RKO (cell line): ENCODE data around the gene SNW1.
A peak's percentile ranks its signal among the peaks of the same experiment; 100 is the strongest.
"Not testable (repeated sequence)": the region's sequence is repeated elsewhere in the genome, so short reads cannot be mapped to it uniquely, and the experiment has no call there.

Experiments
- DNase-seq: peaks from one replicate; pipeline ENCODE4 v3.0.0-alpha.2; 2016; ENCODE audit warnings: low spot score

The SNW1 gene

DNA sequence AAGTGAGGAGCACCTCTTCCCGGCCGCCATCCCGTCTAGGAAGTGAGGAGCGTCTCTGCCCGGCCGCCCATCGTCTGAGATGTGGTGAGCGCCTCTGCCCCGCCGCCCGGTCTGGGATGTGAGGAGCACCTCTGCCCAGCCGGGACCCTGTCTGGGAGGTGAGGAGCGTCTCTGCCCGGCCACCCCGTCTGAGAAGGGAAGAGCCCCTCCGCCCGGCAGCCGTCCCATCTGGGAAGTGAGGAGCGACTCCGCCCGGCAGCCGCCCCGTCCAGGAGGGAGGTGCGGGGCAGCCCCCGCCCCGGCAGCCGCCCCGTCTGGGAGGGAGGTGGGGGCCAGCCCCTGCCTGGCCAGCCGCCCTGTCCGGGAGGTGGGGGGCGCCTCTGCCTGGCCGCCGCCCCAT is 13.5 kb downstream of the SNW1 start:
- not testable (repeated sequence) for DNase-seq

DNA sequence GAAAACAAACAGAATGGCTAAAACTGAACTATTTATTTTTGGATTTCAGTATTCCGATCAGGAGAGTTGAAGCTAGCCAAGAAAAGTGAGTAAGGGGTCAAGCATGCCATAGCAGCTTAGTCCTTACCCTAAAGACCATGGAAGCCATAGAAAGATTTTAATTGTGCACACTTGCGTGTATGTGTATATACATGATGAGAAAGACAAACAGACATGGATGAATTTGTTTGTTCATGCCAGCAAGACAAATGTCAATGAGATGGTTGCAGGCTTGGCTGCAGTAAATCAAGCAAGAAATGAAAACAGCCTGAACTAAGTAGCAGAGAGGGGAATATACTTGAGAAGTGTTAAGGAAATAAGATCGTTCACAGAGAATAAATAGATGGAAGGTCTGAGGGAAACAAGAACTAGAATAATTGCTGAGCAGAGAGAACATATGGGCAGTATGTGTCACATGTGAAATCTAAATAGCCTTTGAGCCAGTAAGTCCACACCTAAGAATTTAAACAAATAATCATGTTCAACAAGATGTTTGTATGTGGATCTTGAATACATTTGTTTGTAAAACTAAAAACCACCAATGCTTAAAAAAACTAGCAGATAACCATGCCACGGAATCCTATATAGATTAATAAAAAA is 14.8 kb downstream of the SNW1 start:
- DNase-seq: no peak

DNA sequence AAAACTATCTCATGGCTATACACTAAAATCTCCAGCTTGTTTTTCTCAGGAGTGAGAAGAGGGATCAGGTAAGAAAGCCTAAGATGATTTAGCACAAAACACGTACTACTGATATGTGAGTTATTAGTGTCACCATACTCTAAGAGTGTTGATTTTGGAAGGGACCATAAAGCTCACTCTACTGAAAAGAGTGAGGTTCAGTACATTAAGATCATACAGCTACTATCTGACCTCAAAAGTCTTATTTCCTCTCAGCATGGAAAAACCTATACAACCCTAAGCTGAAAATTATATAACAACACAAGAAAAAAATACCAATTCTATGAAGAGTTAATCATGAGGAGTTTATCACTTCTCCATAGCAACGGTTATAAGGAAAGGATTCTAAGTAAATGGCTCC is 19.5 kb downstream of the SNW1 start:
- no peak for DNase-seq

GRCh38 chr14:77738559-77739250 is 22.3 kb downstream of the SNW1 start:
- no peak for DNase-seq

GRCh38 chr14:77730976-77731497 is 29.9 kb downstream of the SNW1 start:
- DNase-seq: no peak

DNA sequence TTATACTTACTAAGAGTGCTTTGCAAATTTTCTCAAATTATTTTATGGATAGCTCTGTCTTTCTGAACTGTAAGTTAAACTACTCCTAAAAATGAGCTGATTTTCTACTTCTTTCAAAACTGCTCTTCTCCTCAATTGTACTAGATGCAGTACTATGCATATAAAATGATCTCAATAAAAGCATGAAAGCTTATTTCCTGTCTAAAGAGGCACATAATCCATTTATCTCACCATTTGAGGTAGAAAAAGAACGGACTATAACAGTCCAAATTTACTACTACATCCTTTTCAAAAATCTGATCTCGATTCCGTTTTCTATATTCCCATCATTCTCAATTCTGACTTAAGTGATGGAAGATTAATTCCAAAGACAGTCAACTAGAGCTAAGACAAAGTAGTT is 38.7 kb downstream of the SNW1 start:
- no peak for DNase-seq

DNA sequence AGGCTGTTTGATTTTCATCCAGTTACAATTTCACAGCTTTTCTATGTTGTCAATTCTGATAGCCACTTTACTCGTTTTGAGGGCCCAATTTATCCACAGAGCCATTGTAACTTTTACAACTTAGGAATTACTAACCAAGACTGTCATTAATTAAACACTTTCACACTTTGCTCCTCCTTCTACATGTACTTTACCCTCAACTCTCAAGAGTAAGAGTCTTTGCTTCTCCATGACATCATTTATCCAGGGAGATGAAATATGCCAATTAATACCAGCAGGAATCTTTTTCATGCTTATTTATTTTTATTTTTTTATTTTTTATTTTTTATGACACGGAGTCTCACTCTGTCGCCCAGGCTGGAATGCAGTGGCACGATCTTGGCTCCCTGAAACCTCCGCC is 39.5 kb downstream of the SNW1 start:
- no peak for DNase-seq

DNA sequence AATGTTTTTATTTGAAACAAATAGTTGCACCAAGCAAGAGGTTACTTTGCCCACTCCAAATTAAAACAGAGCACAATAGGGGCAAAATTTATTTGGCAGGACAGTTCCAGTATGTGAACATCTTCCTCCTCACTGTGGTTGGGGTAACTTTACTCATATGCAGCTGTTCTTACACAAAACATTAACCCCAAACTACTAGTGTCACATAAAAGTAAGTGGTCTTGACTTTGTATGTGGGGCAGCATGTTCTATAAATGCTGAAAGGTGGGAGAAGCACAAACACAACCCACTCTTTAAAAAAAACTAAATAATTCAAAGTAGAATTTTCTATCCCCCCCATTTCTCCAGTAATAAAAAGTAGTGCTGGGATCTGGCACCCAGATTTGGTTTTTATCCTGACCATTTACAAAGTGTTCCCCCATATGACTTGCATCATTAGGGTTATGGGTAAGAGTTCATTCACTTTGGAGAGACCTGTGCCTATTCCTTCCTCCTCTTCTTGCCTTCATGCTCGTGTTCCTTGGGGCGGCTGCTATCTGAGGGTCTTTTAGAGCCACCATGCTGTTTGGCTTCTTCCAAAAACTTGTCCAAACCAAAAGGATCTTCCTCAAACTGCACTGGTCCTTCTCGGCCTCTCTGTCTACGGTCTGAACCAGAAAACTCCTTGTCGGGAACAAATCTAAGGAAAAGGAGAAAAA is 43.2 kb downstream of the SNW1 start:
- no peak for DNase-seq

DNA sequence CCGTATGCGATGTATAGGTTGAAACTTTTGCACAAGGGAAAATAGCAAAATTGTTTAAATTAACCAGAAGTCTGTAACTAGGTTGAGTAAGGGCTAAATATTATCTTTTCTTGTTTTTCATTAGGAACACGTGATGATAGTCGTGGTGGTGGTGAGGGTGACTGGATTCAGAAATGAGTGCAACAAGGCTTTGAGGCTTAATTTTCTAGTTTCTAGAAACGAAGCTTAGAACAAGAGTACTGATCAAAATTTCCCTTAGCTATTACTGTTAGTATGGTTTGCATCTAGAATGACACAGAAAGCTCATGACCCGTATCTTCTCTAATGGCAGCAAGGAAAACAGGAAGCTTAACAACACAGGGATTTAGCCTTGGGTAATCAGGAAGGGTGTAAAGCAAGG is 46.0 kb downstream of the SNW1 start:
- no peak for DNase-seq

GRCh38 chr14:77710364-77710763 is 50.6 kb downstream of the SNW1 start:
- no peak for DNase-seq

- no peak for DNase-seq
Measured at GRCh38 chr14:77709412-77709811, 51.5 kb downstream of the SNW1 start.

DNA sequence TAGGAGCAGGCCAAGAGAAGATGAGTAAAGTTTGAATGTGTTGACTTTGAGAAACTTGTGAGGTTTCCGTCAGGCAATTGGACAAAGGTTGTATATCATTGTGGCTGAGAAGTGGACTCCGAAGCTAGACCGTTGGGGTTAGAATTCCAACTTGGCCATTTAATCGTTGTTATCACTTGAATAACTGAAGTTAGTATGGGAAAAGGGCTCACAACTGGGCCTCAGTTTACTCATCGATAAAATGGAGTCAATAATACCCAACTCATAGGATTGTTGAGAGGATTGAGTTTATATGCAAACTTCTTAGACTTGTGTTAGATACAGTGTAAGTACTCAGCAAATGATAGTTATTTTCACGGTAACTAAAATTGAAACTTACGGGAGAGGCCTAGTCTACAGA is 52.2 kb downstream of the SNW1 start:
- DNase-seq: no peak

DNA sequence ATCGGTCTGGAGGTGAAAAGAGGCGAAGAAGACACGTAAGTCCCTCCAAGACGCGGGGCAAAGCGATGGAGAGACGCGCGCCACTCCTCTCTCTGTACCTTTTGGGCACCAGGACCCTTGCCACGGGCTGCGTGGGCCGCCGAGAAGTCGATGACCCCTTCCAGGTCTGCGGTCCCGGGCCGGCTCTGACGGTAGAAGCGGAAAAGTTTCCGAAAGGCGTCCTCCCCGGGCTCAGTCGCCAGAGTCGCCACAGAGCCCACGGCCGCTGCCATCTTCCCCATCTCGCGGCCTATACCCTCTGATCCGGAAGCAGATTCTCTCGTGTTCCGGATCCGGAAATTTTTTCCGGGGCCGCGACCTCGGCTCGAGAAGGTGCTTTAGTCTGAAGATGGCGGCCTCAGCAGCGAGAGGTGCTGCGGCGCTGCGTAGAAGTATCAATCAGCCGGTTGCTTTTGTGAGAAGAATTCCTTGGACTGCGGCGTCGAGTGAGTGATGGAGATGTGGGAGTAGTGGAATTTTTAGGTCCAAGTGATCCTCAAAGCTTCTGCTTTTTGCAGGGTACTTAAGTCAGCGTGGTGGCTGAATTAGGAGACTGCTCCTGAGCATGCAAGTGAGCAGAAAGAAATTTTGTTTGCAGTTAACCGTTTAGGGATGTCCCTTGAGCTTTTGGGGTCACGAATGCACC is 53.1 kb downstream of the SNW1 start, which contains the start of the genes ALKBH1 and SLIRP:
Gene ALKBH1 (minus strand): TSS at position 300 of the 685 bp plus-strand sequence. CDS start 19 bp downstream, at position 281.
Gene SLIRP (plus strand): TSS at position 380 of the 685 bp plus-strand sequence. CDS start 9 bp downstream, at position 389.
- DNase-seq: peak; percentile 90

- DNase-seq: peak; percentile 64
Measured at GRCh38 chr14:77707355-77707723, 53.6 kb downstream of the SNW1 start.

DNA sequence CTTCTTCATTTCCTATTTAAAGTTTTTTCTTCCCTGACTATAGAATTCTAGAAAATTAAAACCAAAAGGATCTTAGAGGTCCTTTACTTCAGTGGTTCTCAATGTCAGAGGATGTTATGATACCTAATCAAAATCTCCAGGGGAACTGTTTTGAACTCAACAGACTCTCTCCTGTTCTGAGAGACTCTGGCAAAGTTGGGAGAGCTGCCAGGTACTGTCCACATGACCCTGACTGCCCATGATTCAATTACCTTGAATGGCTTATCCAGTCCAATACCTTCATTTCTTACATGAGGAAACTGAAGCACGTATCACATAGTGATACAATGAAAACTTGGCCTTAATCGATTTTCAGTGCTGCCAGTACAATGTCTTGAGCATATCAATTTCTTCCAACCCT is 69.7 kb downstream of the SNW1 start:
- no peak for DNase-seq

DNA sequence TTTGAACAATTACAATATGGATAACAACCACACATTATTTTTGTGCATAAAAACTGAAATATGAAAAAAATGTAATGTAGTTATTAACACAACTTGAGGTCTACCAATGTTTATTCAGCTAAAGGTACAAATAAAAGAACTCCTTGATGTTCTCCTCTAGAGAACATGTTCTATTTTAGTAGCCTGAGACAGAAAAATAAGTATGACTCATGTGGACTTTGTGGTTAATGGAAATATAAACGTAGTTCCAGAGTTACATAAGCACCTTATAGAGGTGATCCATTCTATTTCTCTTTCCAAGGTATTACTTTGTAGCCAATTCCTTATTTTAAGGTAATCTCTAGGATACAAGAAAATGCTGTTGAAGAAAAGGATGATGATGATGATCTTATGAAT is 78.8 kb downstream of the SNW1 start:
- no peak for DNase-seq

- no peak for DNase-seq
Measured at GRCh38 chr14:77681196-77682157, 79.5 kb downstream of the SNW1 start.

GRCh38 chr14:77674931-77675330 is 86.0 kb downstream of the SNW1 start:
- no peak for DNase-seq

DNA sequence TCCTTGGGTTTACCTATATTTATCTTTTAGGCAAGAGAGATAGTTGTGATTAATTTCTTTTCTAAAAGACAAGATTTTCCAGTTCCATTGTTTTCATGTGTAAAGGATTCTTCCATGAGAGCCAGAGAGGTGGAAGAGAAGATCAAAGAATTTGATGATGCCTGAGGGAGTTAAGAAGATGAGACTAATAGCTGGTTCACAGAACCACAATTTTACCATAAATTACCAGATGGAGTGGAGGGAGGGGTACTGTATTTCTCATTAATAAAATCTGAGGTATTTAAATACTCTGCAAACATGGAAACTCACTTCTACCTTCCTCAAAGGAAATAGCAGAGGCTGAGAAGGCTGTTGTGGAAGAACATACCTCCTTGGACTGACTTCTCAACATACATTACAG is 87.8 kb downstream of the SNW1 start:
- no peak for DNase-seq
